AG04449 (cell line): ENCODE measurements around the gene DHRS2.

Experiments used
- CTCF ChIA-PET: fragments of 350-600 bp; formaldehyde crosslinking; extraction: SDS; loops from one replicate; lab custom pipeline; 2021; ENCODE audit warnings: antibody characterized with exemption; lab: Yijun Ruan, JAX
- POLR2A ChIA-PET: fragments of 400-600, 350-600 bp; formaldehyde crosslinking; extraction: SDS; loops from one replicate; lab custom pipeline; 2020; ENCODE audit warnings: antibody characterized with exemption, inconsistent platforms; lab: Yijun Ruan, JAX
- DNase-seq: peaks from one replicate; pipeline ENCODE4 v3.0.0-alpha.2; 2010; ENCODE audit warnings: low read depth, low spot score
- H3K4me3 ChIP-seq: 2 replicates; pipeline ENCODE4 v1.5.1; 2011; ENCODE audit warnings: low read depth, mild to moderate bottlenecking, control low read depth, low read length
- TF ChIP-seq, protein P1 (sequence below): IDR thresholded peaks from one replicate; pipeline ENCODE4 v1.5.1; 2011; ENCODE audit warnings: mild to moderate bottlenecking, moderate library complexity, low read length, control low read depth, inconsistent platforms; ENCODE audit not compliant: insufficient read depth; ENCODE audit errors: missing control alignments

Gene DHRS2

DNA sequence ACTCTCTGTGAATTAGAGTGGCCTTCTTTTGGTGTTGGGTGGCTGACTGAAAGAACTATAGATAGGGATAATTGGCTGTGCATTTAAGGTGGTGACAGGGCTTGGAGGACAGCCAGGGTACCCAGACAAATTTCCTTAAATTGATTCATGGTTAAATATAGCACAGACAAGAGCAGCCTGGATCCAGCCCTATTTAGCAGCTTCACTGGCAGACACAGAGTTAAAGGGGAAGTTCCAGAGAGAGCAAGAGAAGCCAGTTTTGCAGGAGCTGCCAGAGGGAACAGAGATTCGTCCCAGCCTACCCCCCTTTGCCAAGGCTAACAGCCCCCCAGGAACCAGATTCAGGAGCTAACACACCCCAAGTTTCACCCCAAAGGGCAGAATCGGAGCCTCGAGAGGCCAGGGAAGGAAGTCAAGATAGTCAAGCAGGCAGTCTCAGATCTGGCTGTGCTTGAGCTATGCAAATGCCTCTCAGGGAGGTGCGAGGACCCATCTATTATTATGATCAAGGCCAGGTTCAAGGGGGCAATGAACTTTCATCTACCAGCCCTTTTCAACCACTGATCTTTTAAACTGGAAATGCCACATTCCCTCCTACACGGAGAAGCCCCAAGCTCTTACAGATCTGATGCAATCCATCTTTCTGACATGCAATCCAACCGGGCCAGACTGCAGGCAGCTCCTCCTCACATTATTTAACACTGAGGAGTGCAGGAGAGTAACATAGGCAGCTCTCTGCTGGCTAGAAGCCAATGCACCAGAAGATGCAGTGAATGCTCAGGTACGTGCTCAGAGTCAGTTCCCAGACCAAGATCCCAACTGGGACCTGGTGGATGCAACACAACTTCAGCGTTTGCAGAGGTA, 58.2 kb downstream of the DHRS2 start:
- ChIA-PET POLR2A (interaction anchor here (0.6 to 1.0 kb wide), 3 partner anchors 11 to 155 kb away, joined by 3 read pairs; no protein-coding TSS in a partner anchor), CTCF (interaction anchor here (1.5 to 4.8 kb wide), 3 partner anchors 28 to 106 kb away, joined by 4 to 25 read pairs (median 5); no protein-coding TSS in a partner anchor)
- DNase-seq, result no peak
- TF ChIP-seq, protein P1, sequence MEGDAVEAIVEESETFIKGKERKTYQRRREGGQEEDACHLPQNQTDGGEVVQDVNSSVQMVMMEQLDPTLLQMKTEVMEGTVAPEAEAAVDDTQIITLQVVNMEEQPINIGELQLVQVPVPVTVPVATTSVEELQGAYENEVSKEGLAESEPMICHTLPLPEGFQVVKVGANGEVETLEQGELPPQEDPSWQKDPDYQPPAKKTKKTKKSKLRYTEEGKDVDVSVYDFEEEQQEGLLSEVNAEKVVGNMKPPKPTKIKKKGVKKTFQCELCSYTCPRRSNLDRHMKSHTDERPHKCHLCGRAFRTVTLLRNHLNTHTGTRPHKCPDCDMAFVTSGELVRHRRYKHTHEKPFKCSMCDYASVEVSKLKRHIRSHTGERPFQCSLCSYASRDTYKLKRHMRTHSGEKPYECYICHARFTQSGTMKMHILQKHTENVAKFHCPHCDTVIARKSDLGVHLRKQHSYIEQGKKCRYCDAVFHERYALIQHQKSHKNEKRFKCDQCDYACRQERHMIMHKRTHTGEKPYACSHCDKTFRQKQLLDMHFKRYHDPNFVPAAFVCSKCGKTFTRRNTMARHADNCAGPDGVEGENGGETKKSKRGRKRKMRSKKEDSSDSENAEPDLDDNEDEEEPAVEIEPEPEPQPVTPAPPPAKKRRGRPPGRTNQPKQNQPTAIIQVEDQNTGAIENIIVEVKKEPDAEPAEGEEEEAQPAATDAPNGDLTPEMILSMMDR, result no peak
- no peak overlapping the region for H3K4me3 ChIP-seq
